ENCODE results near the gene ARHGAP32. TPM values are rescaled to one million over a fixed set of nuclear protein-coding genes. Genes with fewer than 3 reads are reported as not detected.

ARHGAP32 gene
- total RNA-seq, 1 donor from 2014 or later: 42.3 TPM

- H3K27me3 Mint-ChIP-seq: peaks cover 19% of the 10 kb centered on the region
- TF ChIP-seq, protein P1, sequence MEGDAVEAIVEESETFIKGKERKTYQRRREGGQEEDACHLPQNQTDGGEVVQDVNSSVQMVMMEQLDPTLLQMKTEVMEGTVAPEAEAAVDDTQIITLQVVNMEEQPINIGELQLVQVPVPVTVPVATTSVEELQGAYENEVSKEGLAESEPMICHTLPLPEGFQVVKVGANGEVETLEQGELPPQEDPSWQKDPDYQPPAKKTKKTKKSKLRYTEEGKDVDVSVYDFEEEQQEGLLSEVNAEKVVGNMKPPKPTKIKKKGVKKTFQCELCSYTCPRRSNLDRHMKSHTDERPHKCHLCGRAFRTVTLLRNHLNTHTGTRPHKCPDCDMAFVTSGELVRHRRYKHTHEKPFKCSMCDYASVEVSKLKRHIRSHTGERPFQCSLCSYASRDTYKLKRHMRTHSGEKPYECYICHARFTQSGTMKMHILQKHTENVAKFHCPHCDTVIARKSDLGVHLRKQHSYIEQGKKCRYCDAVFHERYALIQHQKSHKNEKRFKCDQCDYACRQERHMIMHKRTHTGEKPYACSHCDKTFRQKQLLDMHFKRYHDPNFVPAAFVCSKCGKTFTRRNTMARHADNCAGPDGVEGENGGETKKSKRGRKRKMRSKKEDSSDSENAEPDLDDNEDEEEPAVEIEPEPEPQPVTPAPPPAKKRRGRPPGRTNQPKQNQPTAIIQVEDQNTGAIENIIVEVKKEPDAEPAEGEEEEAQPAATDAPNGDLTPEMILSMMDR (IDR thresholded peaks at IDR 0.05; ENCODE audit: unreplicated experiment): no peak
- H3K4me1 Mint-ChIP-seq (ENCODE audit: low read depth): peaks cover 3% of the 10 kb centered on the region
These were observed 258.5 kb downstream of the ARHGAP32 start for GRCh38 chr11:128933481-128934178.

GRCh38 chr11:128931668-128932067 is 260.5 kb downstream of the ARHGAP32 start:
- Mint-ChIP-seq H3K36me3 (ENCODE audit: insufficient read depth) (no peaks in the 10 kb centered on the region), H3K27me3 (peaks cover 35% of the 10 kb centered on the region), H3K9me3 (ENCODE audit: low read depth) (no peaks in the 10 kb centered on the region), H3K4me1 (ENCODE audit: low read depth) (peaks cover 1% of the 10 kb centered on the region), H3K4me3 (ENCODE audit: low read depth) (no peak overlapping the region), H3K27ac (no peak overlapping the region)
- TF ChIP-seq, protein P1 (IDR thresholded peaks at IDR 0.05; ENCODE audit: unreplicated experiment): no peak
- DNase-seq (ENCODE audit: low spot score, unreplicated experiment): no peak

More at GRCh38 chr11:128933481-128934178, 258.5 kb downstream of the ARHGAP32 start:
- Mint-ChIP-seq H3K36me3 (ENCODE audit: insufficient read depth) (no peaks in the 10 kb centered on the region), H3K27ac (no peak overlapping the region), H3K9me3 (ENCODE audit: low read depth) (no peaks in the 10 kb centered on the region), H3K4me3 (ENCODE audit: low read depth) (no peak overlapping the region)
- no peak for DNase-seq (ENCODE audit: low spot score, unreplicated experiment)

DNA sequence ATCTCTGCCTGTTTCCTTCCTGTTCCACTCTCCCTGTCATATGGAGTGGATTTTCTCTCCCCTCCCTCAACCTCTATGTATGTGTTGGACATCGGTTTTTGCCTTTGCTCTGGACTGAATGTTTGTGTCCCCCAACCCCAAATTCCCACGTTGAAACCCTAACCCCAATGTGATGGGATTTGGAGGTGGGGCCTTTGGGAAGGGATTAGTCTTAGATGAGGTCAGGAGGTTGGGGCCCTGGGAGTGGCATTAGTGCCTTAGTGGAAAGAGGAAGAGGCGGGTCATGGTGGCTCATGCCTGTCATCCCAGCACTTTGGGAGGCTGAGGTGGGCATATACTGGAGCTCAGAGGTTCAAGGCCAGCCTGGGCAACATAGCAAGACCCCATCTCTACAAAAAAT is 261.1 kb downstream of the ARHGAP32 start:
- Mint-ChIP-seq H3K4me3 (ENCODE audit: low read depth) (no peak overlapping the region), H3K4me1 (ENCODE audit: low read depth) (no peaks in the 10 kb centered on the region), H3K36me3 (ENCODE audit: insufficient read depth) (no peaks in the 10 kb centered on the region), H3K27ac (no peak overlapping the region), H3K27me3 (peaks cover 41% of the 10 kb centered on the region), H3K9me3 (ENCODE audit: low read depth) (no peaks in the 10 kb centered on the region)
- TF ChIP-seq, protein P1 (IDR thresholded peaks at IDR 0.05; ENCODE audit: unreplicated experiment): no peak
- no peak for DNase-seq (ENCODE audit: low spot score, unreplicated experiment)

- H3K4me1 Mint-ChIP-seq (ENCODE audit: low read depth): no peaks in the 10 kb centered on the region
- DNase-seq (ENCODE audit: low spot score, unreplicated experiment): no peak
- peaks cover 48% of the 10 kb centered on the region for H3K27me3 Mint-ChIP-seq
- H3K4me3 Mint-ChIP-seq (ENCODE audit: low read depth): no peak overlapping the region
- H3K9me3 Mint-ChIP-seq (ENCODE audit: low read depth): no peaks in the 10 kb centered on the region
- TF ChIP-seq, protein P1 (IDR thresholded peaks at IDR 0.05; ENCODE audit: unreplicated experiment): no peak
- H3K36me3 Mint-ChIP-seq (ENCODE audit: insufficient read depth): no peaks in the 10 kb centered on the region
- no peak overlapping the region for H3K27ac Mint-ChIP-seq
These were observed 262.1 kb downstream of the ARHGAP32 start for GRCh38 chr11:128929991-128930390.

- H3K4me3 Mint-ChIP-seq (ENCODE audit: low read depth): no peak overlapping the region
- no peak overlapping the region for H3K27ac Mint-ChIP-seq
These were observed 262.7 kb downstream of the ARHGAP32 start for GRCh38 chr11:128929468-128929867.

More at GRCh38 chr11:128929468-128929867, 262.7 kb downstream of the ARHGAP32 start:
- no peaks in the 10 kb centered on the region for H3K4me1 Mint-ChIP-seq (ENCODE audit: low read depth)
- DNase-seq (ENCODE audit: low spot score, unreplicated experiment): no peak
- TF ChIP-seq, protein P1 (IDR thresholded peaks at IDR 0.05; ENCODE audit: unreplicated experiment): no peak
- no peaks in the 10 kb centered on the region for H3K9me3 Mint-ChIP-seq (ENCODE audit: low read depth)
- no peaks in the 10 kb centered on the region for H3K36me3 Mint-ChIP-seq (ENCODE audit: insufficient read depth)
- H3K27me3 Mint-ChIP-seq: peaks cover 49% of the 10 kb centered on the region
